KMS-11 (cell line): ENCODE measurements around the gene KNCN.

Source experiments
- H2AFZ ChIP-seq: fragments of 200-600 bp; sonication (generic); 2 replicates; pipeline ENCODE4 v1.6.1; 2016; ENCODE audit warnings: antibody characterized with exemption, mixed run types, low read depth
- H3K27ac ChIP-seq: fragments of 200-600 bp; sonication (generic); 2 replicates; pipeline ENCODE4 v1.6.1; 2016; ENCODE audit warnings: mild to moderate bottlenecking, mixed run types
- H3K27me3 ChIP-seq: fragments of 200-600 bp; sonication (generic); 2 replicates; pipeline ENCODE4 v1.6.1; 2017; ENCODE audit warnings: mild to moderate bottlenecking, low read depth, mixed run types, moderate library complexity; ENCODE audit not compliant: insufficient read depth
- H3K36me3 ChIP-seq: fragments of 200-600 bp; sonication (generic); 2 replicates; pipeline ENCODE4 v1.6.1; 2017; ENCODE audit warnings: mild to moderate bottlenecking, mixed run types; ENCODE audit not compliant: insufficient read depth
- H3K4me1 ChIP-seq: fragments of 200-600 bp; sonication (generic); 2 replicates; pipeline ENCODE4 v1.6.1; 2016; ENCODE audit warnings: mild to moderate bottlenecking, low read depth, mixed run types; ENCODE audit not compliant: poor library complexity, severe bottlenecking
- H3K4me2 ChIP-seq: fragments of 200-600 bp; sonication (generic); 2 replicates; pipeline ENCODE4 v1.7.0; 2016; ENCODE audit warnings: mild to moderate bottlenecking, mixed run types
- H3K4me3 ChIP-seq: fragments of 200-600 bp; sonication (generic); IDR thresholded peaks from 2 replicates; pipeline ENCODE4 v1.6.1; 2017; ENCODE audit warnings: low read depth, low read length, mixed read lengths; ENCODE audit not compliant: insufficient read depth
- H3K79me2 ChIP-seq: fragments of 200-600 bp; sonication (generic); 2 replicates; pipeline ENCODE4 v1.6.1; 2016; ENCODE audit warnings: low read depth, mixed run types; ENCODE audit not compliant: insufficient read depth
- H3K9ac ChIP-seq: fragments of 200-600 bp; sonication (generic); 2 replicates; pipeline ENCODE4 v1.6.1; 2016; ENCODE audit warnings: mild to moderate bottlenecking, mixed run types
- H4K20me1 ChIP-seq: fragments of 200-600 bp; sonication (generic); 2 replicates; pipeline ENCODE4 v1.6.1; 2016; ENCODE audit warnings: mild to moderate bottlenecking, mixed run types; ENCODE audit not compliant: insufficient read depth
- CTCF ChIP-seq: fragments of 200-600 bp; sonication (generic); conservative IDR thresholded peaks from 2 replicates; pipeline ENCODE4 v1.6.1; 2017; ENCODE audit warnings: low read depth, mild to moderate bottlenecking, antibody characterized with exemption, low read length, moderate library complexity, mixed read lengths

KNCN gene

GRCh38 chr1:46530791-46531409 lies 20.5 kb downstream of the KNCN start:
- Histone ChIP-seq H3K27ac (no peak overlapping the region), H2AFZ (no peak overlapping the region), H3K27me3 (peaks cover 17% of the 10 kb centered on the region), H3K4me1 (no peaks in the 10 kb centered on the region), H3K9ac (no peak overlapping the region), H3K4me3 (no peak overlapping the region), H3K79me2 (no peaks in the 10 kb centered on the region), H3K36me3 (no peaks in the 10 kb centered on the region), H4K20me1 (no peaks in the 10 kb centered on the region), H3K4me2 (no peak overlapping the region)
- no peak for TF ChIP-seq CTCF

GRCh38 chr1:46530311-46530710 lies 21.1 kb downstream of the KNCN start:
- TF ChIP-seq CTCF: no peak
- Histone ChIP-seq H3K4me3 (no peak overlapping the region), H3K4me2 (no peak overlapping the region), H3K4me1 (no peaks in the 10 kb centered on the region), H3K27ac (no peak overlapping the region), H3K36me3 (no peaks in the 10 kb centered on the region), H3K9ac (no peak overlapping the region), H3K27me3 (peaks cover 17% of the 10 kb centered on the region), H2AFZ (no peak overlapping the region), H3K79me2 (no peaks in the 10 kb centered on the region), H4K20me1 (no peaks in the 10 kb centered on the region)

DNA sequence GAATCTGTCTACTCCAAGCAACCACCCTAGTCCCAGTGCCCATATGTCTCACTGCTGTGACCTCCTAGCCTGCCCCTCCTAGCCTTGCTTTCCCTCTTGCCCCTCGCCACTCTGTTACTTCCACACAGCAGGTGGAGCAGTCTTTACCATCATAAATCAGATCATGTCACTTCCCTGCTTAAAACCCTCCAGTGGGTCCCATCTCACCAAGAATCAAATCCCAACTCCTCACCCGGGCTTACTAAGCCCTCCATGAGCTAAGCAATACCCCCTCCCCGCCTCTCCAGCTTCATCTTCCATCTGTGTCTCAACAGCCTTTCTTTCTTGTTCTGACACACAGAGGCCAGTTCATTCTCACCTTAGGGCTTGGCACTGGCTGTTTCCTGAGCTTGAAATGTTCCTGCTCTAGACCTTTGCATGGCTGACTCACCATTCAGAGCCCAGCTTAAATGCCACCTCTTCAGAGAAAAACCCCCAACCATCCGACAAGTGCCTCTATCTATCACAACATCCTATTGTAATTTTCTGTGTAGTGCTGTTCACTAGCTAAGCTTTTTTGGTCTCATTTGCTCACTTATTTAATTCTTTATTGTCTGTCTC lies 22.3 kb downstream of the KNCN start:
- no peaks in the 10 kb centered on the region for H3K79me2 ChIP-seq
- H4K20me1 ChIP-seq: no peaks in the 10 kb centered on the region
- H3K4me1 ChIP-seq: no peaks in the 10 kb centered on the region
- no peak overlapping the region for H3K4me2 ChIP-seq
- no peak overlapping the region for H3K4me3 ChIP-seq
- H3K36me3 ChIP-seq: no peaks in the 10 kb centered on the region
- H3K9ac ChIP-seq: no peak overlapping the region
- no peak overlapping the region for H3K27ac ChIP-seq
- TF ChIP-seq CTCF: no peak
- peaks cover 14% of the 10 kb centered on the region for H3K27me3 ChIP-seq
- no peak overlapping the region for H2AFZ ChIP-seq

DNA sequence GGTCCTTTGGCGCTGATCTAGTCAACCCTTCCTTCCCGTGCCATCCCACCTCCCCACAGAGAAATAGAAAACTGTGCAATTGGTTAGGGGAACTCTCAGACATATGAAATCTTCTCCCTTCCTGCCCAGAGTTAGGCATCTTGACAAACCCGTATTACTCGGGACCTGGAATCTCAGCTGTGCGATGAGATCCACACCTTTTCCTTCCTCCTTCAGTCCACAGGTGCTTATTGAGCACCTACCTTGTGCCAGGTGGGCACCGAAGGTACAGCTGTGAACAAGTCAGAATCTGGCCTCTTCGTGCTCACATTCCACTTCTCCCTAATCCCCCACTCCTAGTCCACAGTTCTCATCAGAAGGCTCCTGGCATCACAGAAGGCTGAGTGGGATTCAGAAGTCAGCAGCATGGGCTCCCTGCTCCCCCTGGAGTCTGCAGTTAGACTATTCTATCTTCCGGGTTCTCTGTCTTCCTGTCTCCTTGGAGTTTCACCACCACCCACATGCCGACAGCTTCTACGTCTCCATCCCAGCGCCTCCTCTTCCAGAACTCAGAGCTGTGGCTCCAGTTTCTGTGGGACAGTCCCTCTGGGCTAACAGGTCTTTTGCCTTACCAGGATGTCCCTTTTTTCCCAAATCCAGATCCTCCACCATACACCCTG lies 23.0 kb downstream of the KNCN start:
- Histone ChIP-seq H3K36me3 (no peaks in the 10 kb centered on the region), H3K9ac (no peak overlapping the region), H2AFZ (no peak overlapping the region), H3K4me1 (no peaks in the 10 kb centered on the region), H3K27ac (no peak overlapping the region), H3K27me3 (peaks cover 7% of the 10 kb centered on the region; the same call in 1 of the 2 replicates), H3K4me3 (no peak overlapping the region), H4K20me1 (no peaks in the 10 kb centered on the region), H3K4me2 (no peak overlapping the region), H3K79me2 (no peaks in the 10 kb centered on the region)
- 0 out of 2 replicates have a peak, but pooled peaks have one; percentile 20 for TF ChIP-seq CTCF
